K562 (cell line): Measurements from ENCODE around the gene CMTM4. TPM values are rescaled to one million over a fixed set of nuclear protein-coding genes. Genes with fewer than 3 reads are reported as not detected.

Experiments
- ATAC-seq: fragments of 200-7000 bp; cut with Tn5 transposase; 3 replicates; pipeline ENCODE4 v1.9.1; 2020; ENCODE audit warnings: moderate library complexity
- BruUV-seq: library from RNA; stranded (reverse); fragments of 400-500 nt; replicated peaks from 2 replicates; lab custom pipeline; 2021; lab: Mats Ljungman, UMichigan
- CTCF ChIA-PET: fragments of 300-600 bp; formaldehyde crosslinking; extraction: SDS; loops from one replicate; lab custom pipeline; 2021; ENCODE audit warnings: low intra/inter-chr PET ratio; lab: Yijun Ruan, JAX
- POLR2A ChIA-PET: fragments of 300-600, 350-650 bp; sonication (Branson Sonifier 250); formaldehyde crosslinking; extraction: SDS; loops from one replicate; lab custom pipeline; 2021; ENCODE audit warnings: antibody characterized with exemption, inconsistent platforms; lab: Yijun Ruan, JAX
- DNase-seq, 4 experiments: peaks; one replicate each; pipeline versions ENCODE4 v3.0.0 to v3.0.0-alpha.2; 2011 to 2018; ENCODE audit warnings: low spot score in 3 of 4, mixed read lengths in 3 of 4; ENCODE audit errors: extremely low read depth in 1 of 4
- FAIRE-seq: peaks from 2 replicates; lab custom pipeline; 2011; peaks lifted over from hg19 to GRCh38; lab: Jason Lieb, UNC
- H2AFZ ChIP-seq: 2 replicates; pipeline ENCODE4 v1.6.0; 2011; ENCODE audit warnings: low read depth, low read length, control low read depth, inconsistent platforms
- H3K27ac ChIP-seq: fragments of 200-600 bp; 3 replicates; pipeline ENCODE4 v1.8.0; 2011; ENCODE audit warnings: low read depth, mild to moderate bottlenecking, control low read depth, inconsistent platforms, low read length, moderate library complexity, mixed read lengths; ENCODE audit errors: extremely low read depth
- H3K27me3 ChIP-seq, 2 experiments: fragments of 300-600 bp in 1 of 2; 2 replicates in 1 of 2; 3 replicates in 1 of 2; pipeline versions ENCODE4 v1.6.0 to v1.8.0; 2011; ENCODE audit warnings: inconsistent platforms in 2 of 2, low read length in 2 of 2, mild to moderate bottlenecking in 1 of 2, mixed read lengths in 1 of 2, moderate library complexity in 1 of 2; ENCODE audit not compliant: control insufficient read depth in 2 of 2, insufficient read depth in 2 of 2
- H3K36me3 ChIP-seq: fragments of 300-600 bp; 3 replicates; pipeline ENCODE4 v1.8.0; 2011; ENCODE audit warnings: mild to moderate bottlenecking, low read length, inconsistent platforms; ENCODE audit not compliant: control insufficient read depth, insufficient read depth
- H3K4me1 ChIP-seq, 2 experiments: fragments of 200-600 bp in 1 of 2; replicated peaks in 1 of 2; 2 replicates in 1 of 2; 3 replicates in 1 of 2; pipeline versions ENCODE4 v1.5.1 to v1.8.0; 2011; ENCODE audit warnings: inconsistent platforms in 2 of 2, low read length in 2 of 2, mild to moderate bottlenecking in 1 of 2, mixed read lengths in 1 of 2, moderate library complexity in 1 of 2; ENCODE audit not compliant: control insufficient read depth in 2 of 2, insufficient read depth in 2 of 2
- H3K4me2 ChIP-seq: 2 replicates; pipeline ENCODE4 v1.6.1; 2011; ENCODE audit warnings: low read length, control low read depth, inconsistent platforms, mixed read lengths; ENCODE audit not compliant: insufficient read depth
- H3K4me3 ChIP-seq: fragments of 200-600 bp; sonication (generic), shearing (Covaris generic); 2 replicates; pipeline ENCODE4 v1.5.1; 2016; ENCODE audit warnings: control low read depth, inconsistent platforms
- H3K79me2 ChIP-seq: fragments of 200-600 bp; 3 replicates; pipeline ENCODE4 v1.8.0; 2011; ENCODE audit warnings: low read length, inconsistent platforms; ENCODE audit not compliant: control insufficient read depth, insufficient read depth
- H3K9ac ChIP-seq, 2 experiments: 2 replicates each; pipeline versions ENCODE4 v1.6.0 to v1.6.1; 2011; ENCODE audit warnings: low read depth in 2 of 2, low read length in 2 of 2, control low read depth in 1 of 2, inconsistent platforms in 1 of 2, mild to moderate bottlenecking in 1 of 2, mixed read lengths in 1 of 2; ENCODE audit not compliant: insufficient read depth in 1 of 2
- H3K9me1 ChIP-seq: one replicate; pipeline ENCODE4 v1.6.0; 2011; ENCODE audit warnings: inconsistent platforms, mild to moderate bottlenecking, low read length, moderate library complexity; ENCODE audit not compliant: control insufficient read depth, insufficient read depth
- H3K9me3 ChIP-seq: replicated peaks from 2 replicates; pipeline ENCODE4 v1.5.1; 2011; ENCODE audit warnings: low read depth, low read length, inconsistent platforms; ENCODE audit not compliant: control insufficient read depth, insufficient read depth
- H4K20me1 ChIP-seq: replicated peaks from 2 replicates; pipeline ENCODE4 v1.6.1; 2011; ENCODE audit warnings: low read length, inconsistent platforms, mixed read lengths; ENCODE audit not compliant: control insufficient read depth, insufficient read depth
- CEBPB ChIP-seq: fragments of 450-650 bp; IDR thresholded peaks from 2 replicates; pipeline ENCODE4 v1.6.1; 2016; ENCODE audit warnings: missing genetic modification characterization, missing compliant biosample characterization
- CEBPG ChIP-seq, 3 experiments: fragments of 200-800 bp in 1 of 3; sonication (Bioruptor generic) in 1 of 3; sonication (generic) in 1 of 3; formaldehyde crosslinking in 1 of 3; IDR thresholded peaks in 2 of 3; conservative IDR thresholded peaks in 1 of 3; 2 replicates each; pipeline versions ENCODE4 v1.6.1 to v1.8.0; 2016 to 2022; ENCODE audit warnings: missing compliant biosample characterization in 2 of 3, missing genetic modification characterization in 2 of 3, mild to moderate bottlenecking in 1 of 3, missing genetic modification reagents in 1 of 3
- ZSCAN32 ChIP-seq: fragments of 450-650 bp; formaldehyde crosslinking; IDR thresholded peaks from 2 replicates; pipeline ENCODE4 v1.4.0; 2020; ENCODE audit warnings: mild to moderate bottlenecking, moderate library complexity
- WGBS: fragments of 100-300 bp; shearing (Covaris generic); methylation state at CpG from one replicate; pipeline ENCODE4 v1.1.6; 2016; ENCODE audit warnings: low coverage, mixed read lengths; ENCODE audit not compliant: insufficient coverage; ENCODE audit errors: missing lambda C conversion rate; 5-methylcytosine and 5-hydroxymethylcytosine counted together
- in situ Hi-C: fragments of 300-500 bp; cut with MboI; formaldehyde crosslinking; loops from 4 replicates; pipeline ENCODE4 v1.15.0; 2018; ENCODE audit warnings: inconsistent platforms, mixed read lengths
- intact Hi-C: fragments of 100-400 bp; cut with micrococcal nuclease; formaldehyde crosslinking; loops from 2 replicates; pipeline ENCODE4 v1.14.2; 2022
- polyA plus RNA-seq, 8 experiments: library from polyadenylated mRNA; depleted of rRNA in 4 of 8; stranded (reverse) in 5 of 8; unstranded in 3 of 8; fragments of >200 nt; fragmentation: Nextera tagmentation in 2 of 8; fragmentation: Illumina TruSeq in 1 of 8; extraction: Ambion mirVana in 2 of 8; extraction: Trizol in 1 of 8; gene quantifications; 2 replicates each; pipeline versions ENCODE4 v1.2.1 to v1.2.3, GENCODE V29; 2011 to 2014; ENCODE audit warnings: inconsistent platforms in 1 of 8, missing spikeins in 1 of 8
- total RNA-seq, 7 experiments: library from RNA; depleted of rRNA in 6 of 7; stranded (reverse); fragments of >200 nt in 6 of 7; fragmentation: Illumina TruSeq in 2 of 7; extraction: Trizol in 2 of 7; gene quantifications; 2 replicates each; pipeline versions ENCODE4 v1.2.1 to v1.2.3, GENCODE V29; 2011 to 2021; ENCODE audit warnings: low replicate concordance in 1 of 7

CMTM4 gene
- total and polyA plus RNA-seq, 9 of the 15 experiments (the other 6 are each of a cell fraction or from before 2014, with no cell fraction given) = 2.0 to 21.3 (median 12.5) TPM

GRCh38 chr16:66653581-66654350 lies 42.8 kb downstream of the CMTM4 start:
- TF ChIP-seq ZSCAN32 (no peak), CEBPB (tag) (peak; percentile 73), CEBPG (CRISPR knock-in tag; IDR thresholded peaks at IDR 0.05) (no peak), CEBPG (tag; conservative IDR thresholded peaks at IDR 0.05 in 1 of 2, IDR thresholded peaks at IDR 0.05 in 1 of 2) (peak; percentile 53 to 59)
- Histone ChIP-seq H3K4me1 (peaks cover 3 to 9% of the 10 kb centered on the region in 2 experiments; a peak in 3 of 5 replicates), H2AFZ (no peak overlapping the region), H3K9ac (no peak overlapping the region), H3K27me3 (no peaks in the 10 kb centered on the region), H3K27ac (no peak overlapping the region), H3K79me2 (peaks cover 6% of the 10 kb centered on the region; the same call in 2 of the 3 replicates), H4K20me1 (peaks cover 3% of the 10 kb centered on the region; the same call in 1 of the 2 replicates), H3K9me3 (no peaks in the 10 kb centered on the region), H3K4me2 (no peak overlapping the region), H3K9me1 (no peaks in the 10 kb centered on the region), H3K4me3 (no peak overlapping the region), H3K36me3 (no peaks in the 10 kb centered on the region)
- in situ Hi-C loops = no loop called here
- FAIRE-seq (no peak), DNase-seq (no peak), ATAC-seq (no peak)
- ChIA-PET POLR2A (no interaction called here), CTCF (no interaction called here)
- 76% methylated on average over 6 of the region's 6 CpGs for WGBS
- no TSS peak for BruUV-seq
- intact Hi-C loops = no loop called here
